PC-3 (cell line): ENCODE data around the gene ABCC5. TPM values are rescaled to one million over a fixed set of nuclear protein-coding genes. Genes with fewer than 3 reads are reported as not detected.

Experiments
- ATAC-seq: fragments of 200-7000 bp; cut with Tn5 transposase; 2 replicates; pipeline ENCODE4 v1.9.1; 2020; ENCODE audit warnings: mild to moderate bottlenecking, moderate library complexity
- BruUV-seq: library from RNA; stranded (reverse); fragments of 400-500 nt; replicated peaks from 2 replicates; lab custom pipeline; 2021; lab: Mats Ljungman, UMichigan
- CTCF ChIA-PET: fragments of 300-600 bp; sonication (Branson Sonifier 250); formaldehyde crosslinking; loops from one replicate; lab custom pipeline; 2022; ENCODE audit warnings: antibody characterized with exemption; lab: Charles Lee
- POLR2A ChIA-PET: fragments of 300-600 bp; sonication (Branson Sonifier 250); formaldehyde crosslinking; loops from one replicate; lab custom pipeline; 2022; ENCODE audit warnings: antibody characterized with exemption; ENCODE audit not compliant: unreplicated experiment; lab: Charles Lee
- DNase-seq: peaks from one replicate; pipeline ENCODE4 v3.0.0-alpha.2; 2015
- H2AFZ ChIP-seq: fragments of 300-600 bp; sonication (generic); 2 replicates; pipeline ENCODE4 v1.6.0; 2016; ENCODE audit warnings: antibody characterized with exemption, low read length
- H3F3A ChIP-seq: fragments of 300-600 bp; sonication (generic); one replicate; pipeline ENCODE4 v1.6.0; 2017; ENCODE audit warnings: antibody characterized with exemption, low read length, control low read depth, mild to moderate bottlenecking; ENCODE audit not compliant: unreplicated experiment
- H3K27ac ChIP-seq: fragments of 300-600 bp; sonication (generic); 2 replicates; pipeline ENCODE4 v1.5.1; 2016; ENCODE audit warnings: mild to moderate bottlenecking, low read length
- H3K27me3 ChIP-seq: fragments of 300-600 bp; sonication (generic); 2 replicates; pipeline ENCODE4 v1.6.1; 2016; ENCODE audit warnings: low read length, mixed read lengths
- H3K36me3 ChIP-seq: fragments of 300-600 bp; sonication (generic); 2 replicates; pipeline ENCODE4 v1.6.1; 2016; ENCODE audit warnings: low read depth, mixed run types, low read length, mixed read lengths
- H3K4me1 ChIP-seq: fragments of 300-600 bp; sonication (generic); 2 replicates; pipeline ENCODE4 v1.5.1; 2016; ENCODE audit warnings: low read length; ENCODE audit not compliant: insufficient read depth
- H3K4me2 ChIP-seq: fragments of 300-600 bp; sonication (generic); 2 replicates; pipeline ENCODE4 v1.6.0; 2016; ENCODE audit warnings: low read length
- H3K4me3 ChIP-seq: fragments of 300-600 bp; sonication (generic); 2 replicates; pipeline ENCODE4 v1.5.1; 2016; ENCODE audit warnings: mild to moderate bottlenecking, low read length, mixed read lengths
- H3K79me2 ChIP-seq: fragments of 300-600 bp; sonication (generic); 2 replicates; pipeline ENCODE4 v1.6.1; 2017; ENCODE audit warnings: low read length, mixed read lengths
- H3K9ac ChIP-seq: fragments of 300-600 bp; sonication (generic); 2 replicates; pipeline ENCODE4 v1.6.0; 2016; ENCODE audit warnings: mild to moderate bottlenecking, low read length
- H3K9me2 ChIP-seq: fragments of 300-600 bp; sonication (generic); replicated peaks from 2 replicates; pipeline ENCODE4 v1.6.1; 2016; ENCODE audit warnings: mixed run types, low read length, mixed read lengths
- H3K9me3 ChIP-seq: fragments of 300-600 bp; sonication (generic); 2 replicates; pipeline ENCODE4 v1.6.1; 2016; ENCODE audit warnings: low read length, mixed read lengths
- H4K20me1 ChIP-seq: fragments of 300-600 bp; sonication (generic); 2 replicates; pipeline ENCODE4 v1.6.1; 2016; ENCODE audit warnings: low read length, mixed read lengths
- EZH2 ChIP-seq: fragments of 300-600 bp; sonication (generic); IDR thresholded peaks from one replicate; pipeline ENCODE4 v1.6.1; 2017; ENCODE audit warnings: antibody characterized with exemption, mild to moderate bottlenecking, low read length; ENCODE audit not compliant: unreplicated experiment
- EZH2phosphoT487 ChIP-seq: fragments of 300-600 bp; sonication (generic); IDR thresholded peaks from 2 replicates; pipeline ENCODE4 v1.6.1; 2018; ENCODE audit warnings: mild to moderate bottlenecking, antibody characterized with exemption, low read length, borderline replicate concordance
- intact Hi-C: fragments of 100-400 bp; cut with micrococcal nuclease; formaldehyde crosslinking; loops from 2 replicates; pipeline ENCODE4 v1.9.0; 2023
- total RNA-seq: library from RNA; depleted of rRNA; stranded (reverse); fragments of >200 nt; gene quantifications from 2 replicates; pipeline ENCODE4 v1.2.3, GENCODE V29; 2014
- TF ChIP-seq, protein P1 (sequence below): fragments of 300-600 bp; sonication (generic); conservative IDR thresholded peaks from 2 replicates; pipeline ENCODE4 v1.5.1; 2017; ENCODE audit warnings: antibody characterized with exemption, low read depth, mild to moderate bottlenecking, low read length

Gene ABCC5
- total RNA-seq, 1 experiment from 2014 or later = 16.1 TPM

- CTCF ChIA-PET = no interaction called here
Measured at GRCh38 chr3:183917776-183918175, 99.9 kb downstream of the ABCC5 start.

GRCh38 chr3:183914856-183915255 is 102.8 kb downstream of the ABCC5 start:
- Histone ChIP-seq H3K4me2 (peak overlapping the region; percentile 68), H3K9me2 (no peaks in the 10 kb centered on the region), H3K27me3 (no peaks in the 10 kb centered on the region), H3K27ac (peak overlapping the region; percentile 81), H3K36me3 (no peaks in the 10 kb centered on the region), H3K79me2 (no peaks in the 10 kb centered on the region), H4K20me1 (no peaks in the 10 kb centered on the region), H2AFZ (no peak overlapping the region), H3K4me3 (no peak overlapping the region), H3K9ac (peak overlapping the region; percentile 40; the same call in 1 of the 2 replicates), H3K9me3 (no peaks in the 10 kb centered on the region), H3K4me1 (peaks cover 23% of the 10 kb centered on the region), H3F3A (no peaks in the 10 kb centered on the region)
- ATAC-seq = no peak
- intact Hi-C loops = no loop called here
- CTCF ChIA-PET = no interaction called here
- TF ChIP-seq EZH2 = no peak
- TF ChIP-seq, protein P1, sequence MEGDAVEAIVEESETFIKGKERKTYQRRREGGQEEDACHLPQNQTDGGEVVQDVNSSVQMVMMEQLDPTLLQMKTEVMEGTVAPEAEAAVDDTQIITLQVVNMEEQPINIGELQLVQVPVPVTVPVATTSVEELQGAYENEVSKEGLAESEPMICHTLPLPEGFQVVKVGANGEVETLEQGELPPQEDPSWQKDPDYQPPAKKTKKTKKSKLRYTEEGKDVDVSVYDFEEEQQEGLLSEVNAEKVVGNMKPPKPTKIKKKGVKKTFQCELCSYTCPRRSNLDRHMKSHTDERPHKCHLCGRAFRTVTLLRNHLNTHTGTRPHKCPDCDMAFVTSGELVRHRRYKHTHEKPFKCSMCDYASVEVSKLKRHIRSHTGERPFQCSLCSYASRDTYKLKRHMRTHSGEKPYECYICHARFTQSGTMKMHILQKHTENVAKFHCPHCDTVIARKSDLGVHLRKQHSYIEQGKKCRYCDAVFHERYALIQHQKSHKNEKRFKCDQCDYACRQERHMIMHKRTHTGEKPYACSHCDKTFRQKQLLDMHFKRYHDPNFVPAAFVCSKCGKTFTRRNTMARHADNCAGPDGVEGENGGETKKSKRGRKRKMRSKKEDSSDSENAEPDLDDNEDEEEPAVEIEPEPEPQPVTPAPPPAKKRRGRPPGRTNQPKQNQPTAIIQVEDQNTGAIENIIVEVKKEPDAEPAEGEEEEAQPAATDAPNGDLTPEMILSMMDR = no peak
- no peak for TF ChIP-seq EZH2phosphoT487
- no TSS peak for BruUV-seq
- DNase-seq = no peak
- POLR2A ChIA-PET = no interaction called here

More at GRCh38 chr3:183917776-183918175, 99.9 kb downstream of the ABCC5 start:
- TF ChIP-seq EZH2phosphoT487 = no peak
- TF ChIP-seq EZH2 = no peak
- TF ChIP-seq, protein P1 = no peak
- H3K4me3 ChIP-seq = no peak overlapping the region
- H3K36me3 ChIP-seq = peaks cover 3% of the 10 kb centered on the region; the same call in 1 of the 2 replicates
- POLR2A ChIA-PET = no interaction called here
- no peak overlapping the region for H3K9ac ChIP-seq
- H3K9me3 ChIP-seq = no peaks in the 10 kb centered on the region
- no peaks in the 10 kb centered on the region for H3K9me2 ChIP-seq
- DNase-seq = no peak
- ATAC-seq = no peak
- H3K79me2 ChIP-seq = no peaks in the 10 kb centered on the region
- H2AFZ ChIP-seq = no peak overlapping the region
- H3K4me1 ChIP-seq = peaks cover 22% of the 10 kb centered on the region
- no peak overlapping the region for H3K27ac ChIP-seq
- no peak overlapping the region for H3K4me2 ChIP-seq
- H3K27me3 ChIP-seq = no peaks in the 10 kb centered on the region
- BruUV-seq = no TSS peak
- intact Hi-C loops = no loop called here
- no peaks in the 10 kb centered on the region for H3F3A ChIP-seq
- no peaks in the 10 kb centered on the region for H4K20me1 ChIP-seq

DNA sequence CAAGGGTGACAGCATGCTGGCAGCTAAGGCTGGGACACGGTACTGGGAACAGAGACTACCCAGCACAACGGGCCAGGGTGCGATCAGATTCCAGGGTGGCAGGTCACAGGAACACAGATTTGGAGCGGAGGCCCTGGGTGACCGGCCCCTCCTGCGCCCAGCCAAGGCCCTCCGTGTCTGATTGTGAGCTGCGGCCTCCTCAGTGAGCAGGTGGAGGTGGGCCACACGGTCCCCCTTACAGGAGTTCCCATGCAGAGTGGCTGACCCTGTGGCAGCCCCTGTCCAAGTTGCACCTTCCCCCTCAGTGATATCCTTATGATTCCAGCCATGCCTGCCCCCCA is 104.1 kb downstream of the ABCC5 start:
- DNase-seq (no peak), ATAC-seq (no peak)
- no peaks in the 10 kb centered on the region for H4K20me1 ChIP-seq
- no peak overlapping the region for H3K9ac ChIP-seq
- ChIA-PET CTCF (no interaction called here), POLR2A (no interaction called here)
- H3K9me2 ChIP-seq = no peaks in the 10 kb centered on the region
- no peaks in the 10 kb centered on the region for H3K36me3 ChIP-seq
- intact Hi-C loops = no loop called here
- H3K4me2 ChIP-seq = no peak overlapping the region
- BruUV-seq = no TSS peak
- H3K27ac ChIP-seq = peak overlapping the region; percentile 29
- TF ChIP-seq EZH2phosphoT487 = no peak
- no peak for TF ChIP-seq EZH2
- TF ChIP-seq, protein P1 = no peak
- H3K4me1 ChIP-seq = peaks cover 23% of the 10 kb centered on the region
- no peak overlapping the region for H3K4me3 ChIP-seq
- no peaks in the 10 kb centered on the region for H3F3A ChIP-seq
- H3K27me3 ChIP-seq = no peaks in the 10 kb centered on the region
- no peaks in the 10 kb centered on the region for H3K79me2 ChIP-seq
- H3K9me3 ChIP-seq = no peaks in the 10 kb centered on the region
- H2AFZ ChIP-seq = no peak overlapping the region
